NT2/D1 (cell line): ENCODE measurements around the gene NFIX.
"Not testable (repeated sequence)": the region's sequence is repeated elsewhere in the genome, so short reads cannot be mapped to it uniquely, and the experiment has no call there.

Source experiments
- DNase-seq: peaks from one replicate; pipeline ENCODE4 v3.0.0-alpha.2; 2011; ENCODE audit warnings: low read depth, low spot score
- H3K27me3 ChIP-seq: 2 replicates; pipeline ENCODE4 v1.6.0; 2011; ENCODE audit warnings: mild to moderate bottlenecking; ENCODE audit not compliant: insufficient read length, insufficient read depth
- H3K36me3 ChIP-seq: 2 replicates; pipeline ENCODE4 v1.6.1; 2011; ENCODE audit warnings: mild to moderate bottlenecking, low read length, mixed read lengths; ENCODE audit not compliant: insufficient read depth, insufficient read length
- H3K4me1 ChIP-seq: 2 replicates; pipeline ENCODE4 v1.5.1; 2011; ENCODE audit not compliant: insufficient read depth, insufficient read length
- H3K4me3 ChIP-seq: 2 replicates; pipeline ENCODE4 v1.5.1; 2011; ENCODE audit warnings: low read depth; ENCODE audit not compliant: insufficient read length
- H3K9ac ChIP-seq: 2 replicates; pipeline ENCODE4 v1.6.0; 2011; ENCODE audit warnings: low read depth; ENCODE audit not compliant: insufficient read length
- H3K9me3 ChIP-seq: 2 replicates; pipeline ENCODE4 v1.5.1; 2011; ENCODE audit warnings: mild to moderate bottlenecking, low read length; ENCODE audit not compliant: insufficient read depth
- SUZ12 ChIP-seq: IDR thresholded peaks from 2 replicates; pipeline ENCODE4 v1.6.1; 2011; ENCODE audit not compliant: insufficient read length, insufficient read depth; ENCODE audit errors: extremely low read depth
- YY1 ChIP-seq: IDR thresholded peaks from 2 replicates; pipeline ENCODE4 v1.6.1; 2011; ENCODE audit not compliant: insufficient read length, insufficient read depth
- ZNF274 ChIP-seq: IDR thresholded peaks from 2 replicates; pipeline ENCODE4 v1.6.1; 2011; ENCODE audit warnings: mild to moderate bottlenecking, low read depth, low read length

The NFIX gene

DNA sequence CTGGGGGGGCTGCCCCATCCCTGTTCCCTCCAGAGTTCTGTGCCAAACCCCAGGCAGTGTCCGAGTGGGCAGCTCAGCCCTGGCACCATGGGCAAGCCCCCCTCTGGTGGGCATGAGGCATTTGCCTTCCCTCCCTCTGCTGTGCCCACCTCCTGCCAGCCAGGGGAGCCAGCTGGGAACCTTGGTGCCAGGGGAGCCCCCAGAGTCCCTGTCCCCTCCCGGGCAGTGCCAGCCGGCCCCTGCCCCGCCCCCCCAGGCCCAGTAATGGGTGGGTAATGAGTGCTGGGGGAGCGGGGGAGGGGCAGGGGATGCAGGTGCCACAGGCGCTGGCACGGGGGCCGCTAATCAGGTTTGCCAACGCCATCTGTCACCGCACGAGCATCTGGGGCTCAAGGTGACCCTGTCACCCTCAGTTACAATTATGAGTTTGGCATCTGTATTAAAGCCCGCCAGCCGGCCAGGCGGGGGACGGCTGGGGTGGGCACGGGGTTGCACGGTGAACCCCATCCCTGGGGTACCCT lies 20.0 kb upstream of the NFIX start:
- no peak for DNase-seq
- H3K27me3 ChIP-seq: no peaks in the 10 kb centered on the region
- no peak for TF ChIP-seq ZNF274

DNA sequence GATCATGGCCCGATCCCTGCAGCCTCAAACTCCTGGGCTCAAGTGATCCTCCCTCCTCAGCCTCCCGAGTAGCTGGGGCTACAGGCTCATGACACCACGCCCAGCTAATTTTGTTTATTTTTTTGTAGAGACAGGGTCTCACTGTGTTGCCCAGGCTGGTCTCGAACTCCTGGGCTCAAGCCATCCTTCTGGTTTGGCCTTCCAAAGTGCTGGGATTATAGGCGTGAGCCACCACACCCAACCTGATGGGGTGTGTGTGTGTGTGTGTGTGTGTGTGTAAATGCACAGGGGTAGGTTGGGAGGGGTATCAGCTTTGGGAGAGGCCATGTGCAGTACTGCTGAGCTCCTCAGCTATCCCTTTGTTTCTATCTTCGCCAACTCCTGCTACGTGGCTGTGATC lies 19.2 kb upstream of the NFIX start:
- not testable (repeated sequence) for H3K9me3 ChIP-seq, H3K27me3 ChIP-seq, DNase-seq, H3K4me3 ChIP-seq, H3K36me3 ChIP-seq, H3K9ac ChIP-seq, H3K4me1 ChIP-seq

More for the DNA sequence above, 20.0 kb upstream of the NFIX start:
- Histone ChIP-seq H3K36me3 (no peaks in the 10 kb centered on the region), H3K9me3 (no peaks in the 10 kb centered on the region), H3K4me3 (no peak overlapping the region), H3K9ac (no peak overlapping the region), H3K4me1 (peaks cover 7% of the 10 kb centered on the region)

DNA sequence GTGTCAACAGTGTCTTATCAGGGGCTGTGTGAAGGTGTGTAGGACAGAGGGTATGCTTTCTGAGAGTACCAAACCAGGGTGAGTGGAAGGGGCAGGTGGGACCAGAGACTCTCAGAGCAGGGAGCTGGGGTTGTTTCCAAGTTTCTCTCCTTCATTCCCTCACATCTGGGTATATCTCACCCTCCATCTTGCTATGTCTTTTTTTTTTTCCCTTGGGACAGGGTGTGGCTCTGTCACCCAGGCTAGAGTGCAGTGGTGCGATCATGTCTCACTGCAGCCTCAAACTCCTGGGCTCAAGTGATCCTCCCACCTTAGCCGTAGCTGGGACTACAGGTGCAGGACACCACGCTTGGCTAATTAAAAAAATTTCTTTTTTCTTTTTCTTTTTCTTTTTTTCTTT lies 15.3 kb upstream of the NFIX start:
- no peak overlapping the region for H3K9ac ChIP-seq
- H3K9me3 ChIP-seq: no peaks in the 10 kb centered on the region
- no peaks in the 10 kb centered on the region for H3K36me3 ChIP-seq
- H3K4me1 ChIP-seq: peaks cover 10% of the 10 kb centered on the region
- no peak overlapping the region for H3K4me3 ChIP-seq
- H3K27me3 ChIP-seq: peaks cover 24% of the 10 kb centered on the region
- no peak for DNase-seq
- no peak for TF ChIP-seq ZNF274
- TF ChIP-seq YY1: no peak
- no peak for TF ChIP-seq SUZ12

DNA sequence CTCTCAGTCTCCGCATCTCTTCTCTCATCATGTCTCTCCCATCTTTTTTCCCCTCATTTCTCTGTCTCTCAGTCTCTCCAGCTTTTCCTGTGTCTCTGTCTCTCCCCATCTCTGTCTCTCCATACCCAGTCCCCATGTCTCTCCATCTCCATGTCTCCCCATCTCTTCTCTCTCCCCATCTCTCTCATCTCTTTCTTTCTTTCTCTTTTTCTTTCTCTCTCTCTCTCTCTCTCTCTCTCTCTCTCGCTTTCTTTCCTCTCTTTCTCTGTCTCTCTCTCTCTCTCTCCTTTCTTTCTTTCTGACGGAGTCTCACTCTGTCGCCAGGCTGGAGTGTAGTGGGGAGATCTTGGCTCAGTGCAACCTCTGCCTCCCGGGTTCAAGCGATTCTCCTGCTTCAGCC lies 12.6 kb upstream of the NFIX start:
- H3K9me3 ChIP-seq: no peaks in the 10 kb centered on the region
- no peak overlapping the region for H3K9ac ChIP-seq
- DNase-seq: no peak
- peaks cover 17% of the 10 kb centered on the region for H3K4me1 ChIP-seq
- H3K36me3 ChIP-seq: no peaks in the 10 kb centered on the region
- no peak for TF ChIP-seq ZNF274
- no peak for TF ChIP-seq SUZ12
- TF ChIP-seq YY1: no peak
- no peak overlapping the region for H3K4me3 ChIP-seq
- H3K27me3 ChIP-seq: peaks cover 39% of the 10 kb centered on the region

DNA sequence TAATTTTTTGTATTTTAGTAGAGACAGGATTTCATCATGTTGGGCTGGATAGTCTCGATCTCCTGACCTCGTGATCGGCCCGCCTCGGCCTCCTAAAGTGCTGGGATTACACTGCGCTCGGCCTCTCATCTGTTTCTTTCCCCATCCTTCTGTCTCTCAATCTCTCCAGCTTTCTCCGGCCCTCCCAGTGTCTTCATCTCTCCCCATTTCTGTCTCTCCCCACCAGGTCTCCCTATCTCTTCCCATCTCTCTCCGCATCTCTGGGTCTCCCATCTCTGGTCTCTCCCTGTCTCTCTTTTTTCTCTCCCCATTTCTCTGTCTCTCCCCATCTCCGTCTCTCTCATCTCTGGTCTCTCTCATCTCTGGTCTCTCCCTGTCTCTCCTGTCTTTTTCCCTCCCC lies 12.2 kb upstream of the NFIX start:
- Histone ChIP-seq H3K9ac (no peak overlapping the region), H3K36me3 (no peaks in the 10 kb centered on the region), H3K4me1 (peaks cover 17% of the 10 kb centered on the region), H3K27me3 (peaks cover 40% of the 10 kb centered on the region), H3K4me3 (no peak overlapping the region), H3K9me3 (no peaks in the 10 kb centered on the region)
- TF ChIP-seq SUZ12 (no peak), ZNF274 (no peak), YY1 (no peak)
- no peak for DNase-seq

DNA sequence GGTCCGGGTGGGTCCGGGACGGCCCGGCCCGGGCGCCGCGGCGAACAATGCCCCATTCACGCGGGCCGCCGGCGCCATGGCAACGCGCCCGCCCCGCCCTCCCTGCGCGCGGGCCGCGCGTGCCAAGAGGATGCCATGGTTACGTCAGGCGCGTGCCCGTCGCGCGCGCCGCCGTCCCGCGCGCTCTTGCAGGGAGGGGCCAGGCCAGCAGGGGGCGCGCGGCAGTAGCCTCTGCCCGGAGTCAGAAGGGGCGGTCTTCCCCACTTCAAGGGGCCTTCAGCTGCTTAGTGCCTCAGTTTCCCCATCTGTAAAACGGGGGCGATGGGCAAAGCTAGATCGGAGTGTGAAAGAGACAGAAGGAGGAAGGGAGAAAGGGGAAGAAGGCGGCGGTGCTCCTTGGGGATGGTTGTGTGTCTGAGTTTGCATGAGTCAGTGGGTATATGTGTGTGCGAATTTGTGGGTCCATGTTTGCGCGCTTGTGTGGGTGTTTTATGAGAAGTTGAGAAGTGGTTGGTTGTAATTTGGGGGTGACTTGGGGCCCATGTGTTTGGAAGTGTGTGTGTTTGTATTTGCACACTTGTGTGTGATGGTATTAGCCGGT lies 11.6 kb upstream of the NFIX start:
- no peaks in the 10 kb centered on the region for H3K36me3 ChIP-seq
- peaks cover 45% of the 10 kb centered on the region for H3K27me3 ChIP-seq
- no peak overlapping the region for H3K4me3 ChIP-seq
- DNase-seq: peak; percentile 33
- no peak for TF ChIP-seq ZNF274
- TF ChIP-seq SUZ12: no peak
- no peak for TF ChIP-seq YY1
- H3K9me3 ChIP-seq: no peaks in the 10 kb centered on the region
- H3K9ac ChIP-seq: no peak overlapping the region
- H3K4me1 ChIP-seq: peaks cover 17% of the 10 kb centered on the region

DNA sequence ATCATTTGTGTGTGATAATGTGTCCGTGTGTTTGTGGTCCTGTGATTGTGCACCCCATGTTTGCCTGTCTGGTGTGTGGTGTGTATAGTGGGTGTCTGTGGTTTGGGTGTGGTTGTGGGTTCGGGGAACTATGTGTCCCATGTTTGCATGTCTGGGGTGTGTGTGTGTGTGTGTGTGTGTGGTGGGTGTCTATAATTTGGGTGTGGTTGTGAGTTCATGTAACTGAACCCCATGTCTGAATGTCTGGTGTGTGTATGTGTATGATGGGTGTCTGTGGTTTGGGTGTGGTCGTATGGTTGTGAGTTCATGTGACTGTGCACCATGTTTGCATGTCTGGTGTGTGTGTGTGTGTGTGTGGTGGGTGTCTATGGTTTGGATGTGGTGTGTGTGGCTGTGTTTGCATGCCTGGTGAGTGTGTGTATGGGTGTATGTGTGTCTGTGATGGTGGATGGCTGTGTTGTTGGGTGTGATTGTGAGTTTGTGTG lies 11.1 kb upstream of the NFIX start:
- H3K4me1 ChIP-seq: peaks cover 17% of the 10 kb centered on the region
- H3K4me3 ChIP-seq: no peak overlapping the region
- peaks cover 48% of the 10 kb centered on the region for H3K27me3 ChIP-seq
- no peak for DNase-seq
- no peaks in the 10 kb centered on the region for H3K36me3 ChIP-seq
- TF ChIP-seq YY1: no peak
- TF ChIP-seq ZNF274: no peak
- TF ChIP-seq SUZ12: no peak
- no peaks in the 10 kb centered on the region for H3K9me3 ChIP-seq
- no peak overlapping the region for H3K9ac ChIP-seq
